HG03378 (cell line): ENCODE measurements around the gene C2CD4C.
"Not testable (repeated sequence)": the region's sequence is repeated elsewhere in the genome, so short reads cannot be mapped to it uniquely, and the experiment has no call there.

Experiments used
- ATAC-seq: cut with Tn5 transposase; IDR thresholded peaks from one replicate; pipeline ENCODE4 v1.9.1; 2021; ENCODE audit warnings: mild to moderate bottlenecking, moderate library complexity; ENCODE audit not compliant: unreplicated experiment

Gene C2CD4C

GRCh38 chr19:418761-419671 is 10.1 kb upstream of the C2CD4C start:
- ATAC-seq = no peak

DNA sequence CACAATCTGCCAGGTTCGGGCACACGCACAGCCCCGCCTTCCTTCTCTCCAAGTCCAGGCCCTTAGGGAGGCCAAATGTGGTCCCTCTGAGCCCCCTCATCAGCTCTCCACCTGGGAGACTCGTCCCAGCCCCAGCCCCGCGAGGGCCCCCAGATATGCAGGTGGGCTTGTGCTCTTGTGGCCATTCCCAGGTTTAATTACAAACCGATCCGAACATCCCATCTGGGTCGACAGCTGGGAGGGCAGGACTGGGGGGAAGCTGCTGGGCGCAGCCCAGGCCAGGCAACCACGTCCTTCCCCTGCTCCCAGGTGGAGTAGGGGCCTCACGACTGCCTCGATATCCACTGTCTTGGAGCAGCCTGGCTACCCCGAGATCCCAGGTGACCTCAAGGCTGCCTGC is 7.5 kb upstream of the C2CD4C start:
- no peak for ATAC-seq

DNA sequence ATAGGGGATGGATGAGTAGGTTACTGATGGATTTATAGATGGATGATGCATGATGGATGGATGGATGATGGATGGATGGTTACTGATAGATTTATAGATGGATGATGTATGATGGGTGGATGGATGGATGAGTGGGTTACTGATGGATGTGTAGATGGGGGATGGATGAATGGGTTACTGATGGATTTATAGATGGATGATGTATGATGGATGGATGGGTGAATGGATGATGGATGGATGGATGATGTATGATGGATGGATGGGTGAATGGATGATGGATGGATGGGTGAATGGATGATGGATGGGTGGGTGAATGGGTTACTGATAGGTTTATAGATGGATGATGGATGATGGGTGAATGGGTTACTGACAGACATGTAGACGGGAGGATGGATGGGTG is 6.3 kb upstream of the C2CD4C start:
- no peak for ATAC-seq

DNA sequence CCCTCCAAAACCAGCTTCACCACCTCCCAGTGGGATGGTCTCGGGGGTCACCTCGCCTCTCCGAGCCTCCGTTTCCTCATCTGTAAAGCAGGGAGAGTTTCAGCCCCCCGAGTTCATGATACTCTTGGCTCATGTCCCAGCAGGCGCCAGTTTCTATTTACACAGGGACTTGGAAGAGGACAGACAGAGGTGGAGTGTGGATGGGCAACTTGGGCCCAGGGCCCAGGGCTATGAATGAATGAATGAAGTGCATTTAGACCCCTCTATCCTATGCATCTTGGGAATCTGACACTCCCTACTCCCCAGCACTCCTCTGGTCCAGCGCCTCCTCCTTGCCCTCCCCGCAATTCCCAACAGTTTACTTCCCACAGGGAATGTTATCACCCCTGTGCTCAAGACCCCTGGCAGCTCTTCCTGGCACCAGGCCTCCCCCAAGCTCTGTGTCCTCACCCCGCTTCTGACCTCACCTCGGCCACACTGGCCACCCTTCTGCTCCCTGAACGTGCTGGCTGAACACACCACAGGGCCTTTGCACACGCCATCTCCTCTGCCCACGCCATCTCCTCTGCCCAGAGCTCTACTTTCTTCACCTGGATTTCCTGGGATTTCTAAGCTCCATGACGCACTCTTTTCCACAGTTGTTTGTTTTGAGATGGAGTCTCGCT is 4.9 kb upstream of the C2CD4C start:
- no peak for ATAC-seq

GRCh38 chr19:412356-413355 is 3.7 kb upstream of the C2CD4C start:
- no peak for ATAC-seq

- no peak for ATAC-seq
Measured at GRCh38 chr19:411723-412355, 2.9 kb upstream of the C2CD4C start.

GRCh38 chr19:411121-411722 is 2.3 kb upstream of the C2CD4C start:
- not testable (repeated sequence) for ATAC-seq

DNA sequence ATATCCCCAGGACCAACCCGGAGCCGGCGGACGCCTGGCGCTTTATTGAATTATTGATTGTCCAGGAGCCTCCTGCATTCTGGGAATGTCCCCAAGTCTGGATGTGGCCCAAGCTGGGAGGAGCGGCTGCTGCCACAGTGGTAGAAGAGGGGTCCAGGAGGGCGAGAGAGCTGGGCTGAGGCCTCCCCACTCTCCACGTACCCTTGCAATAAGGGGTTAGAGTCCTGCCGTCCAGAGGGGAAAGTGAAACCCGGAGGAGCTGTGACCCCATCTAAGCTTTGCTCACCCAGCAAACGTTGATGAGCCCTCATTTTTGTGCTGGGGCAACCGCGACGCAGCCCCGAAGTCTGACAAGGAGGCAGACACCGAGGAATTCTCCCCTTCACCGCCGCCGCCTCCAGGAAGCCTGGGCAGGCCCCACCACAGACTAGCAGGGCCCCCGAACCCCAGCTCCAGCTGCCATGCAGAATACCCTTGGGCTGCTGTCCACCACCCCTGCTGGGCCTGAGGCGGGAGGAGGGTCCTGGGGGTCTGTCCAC is 1.4 kb upstream of the C2CD4C start:
- no peak for ATAC-seq

- no peak for ATAC-seq
Measured at GRCh38 chr19:409516-410242, 732 bp upstream of the C2CD4C start.

- ATAC-seq = no peak
Measured at GRCh38 chr19:408441-408901, 476 bp downstream of the C2CD4C start.

DNA sequence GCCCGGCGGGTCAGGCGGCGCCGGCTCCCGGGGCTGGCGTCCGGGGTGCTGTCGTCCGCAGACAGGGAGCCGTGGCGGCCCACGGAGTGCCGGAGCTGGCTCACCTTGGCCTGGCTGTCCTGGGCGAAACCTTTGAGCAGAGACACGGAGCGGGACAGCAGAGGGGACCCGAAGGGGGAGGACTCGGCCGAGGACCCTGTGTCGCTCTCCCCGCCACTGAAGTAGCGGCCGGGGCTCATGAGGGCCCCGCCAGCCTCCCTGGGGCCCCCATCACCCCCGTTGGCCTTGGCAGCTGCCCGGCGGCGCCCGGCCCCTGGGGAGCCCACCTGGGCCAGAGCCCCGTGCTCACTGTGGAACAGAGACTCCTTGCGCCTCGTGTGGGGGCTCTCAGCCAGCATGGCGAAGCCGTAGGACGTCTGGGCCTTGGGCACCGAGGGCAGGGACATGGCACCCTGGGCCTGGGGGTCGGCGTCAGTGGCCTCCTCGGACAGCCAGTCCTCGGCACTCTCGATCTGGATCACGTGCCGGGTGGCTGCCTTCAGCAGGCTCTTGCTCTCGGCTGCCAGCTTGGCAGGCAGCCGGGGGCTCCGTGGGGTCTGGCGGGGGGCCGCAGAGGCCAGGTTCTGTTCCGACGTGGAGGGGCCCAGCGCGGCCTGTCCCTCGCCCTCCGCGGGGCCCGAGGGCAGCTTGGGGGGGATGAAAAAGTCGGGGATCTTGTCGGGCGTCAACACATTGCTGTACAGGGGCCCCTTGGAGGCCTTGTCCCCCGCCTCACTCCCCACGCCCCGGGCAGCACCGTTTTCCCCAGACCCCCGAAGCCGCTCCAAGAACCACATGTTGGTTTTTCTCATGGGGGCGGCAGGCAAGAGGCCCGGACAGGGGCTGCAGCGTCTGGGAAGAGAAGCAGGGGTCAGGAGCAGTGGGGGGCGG is 1.2 kb downstream of the C2CD4C start:
- ATAC-seq = no peak

DNA sequence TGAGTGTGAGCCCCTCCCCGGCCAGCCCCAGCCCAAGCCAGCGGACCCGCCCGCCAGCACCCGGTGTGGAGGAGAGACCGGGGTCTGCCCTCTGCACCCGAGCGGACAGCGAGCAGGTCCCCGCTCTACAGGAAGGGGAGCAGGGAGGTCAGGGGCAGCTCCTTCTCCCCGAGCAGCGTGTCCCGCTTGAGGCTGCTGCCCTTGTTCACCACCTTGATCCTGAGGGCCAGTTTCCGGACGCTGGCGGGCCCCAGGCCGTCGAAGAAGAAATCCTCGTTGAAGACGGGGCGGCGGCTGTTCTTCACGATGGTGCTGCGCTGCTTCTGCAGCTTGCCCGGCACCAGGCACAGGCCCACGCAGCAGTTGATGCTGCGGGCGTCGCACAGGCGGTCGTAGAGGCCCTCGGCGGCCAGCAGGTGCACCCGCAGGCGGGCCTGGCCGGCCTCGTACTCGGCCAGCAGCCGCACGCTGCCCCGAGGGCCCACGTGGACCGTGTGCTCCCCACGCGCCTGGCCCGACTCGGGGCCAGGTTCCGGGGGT is 1.9 kb downstream of the C2CD4C start:
- ATAC-seq = no peak

DNA sequence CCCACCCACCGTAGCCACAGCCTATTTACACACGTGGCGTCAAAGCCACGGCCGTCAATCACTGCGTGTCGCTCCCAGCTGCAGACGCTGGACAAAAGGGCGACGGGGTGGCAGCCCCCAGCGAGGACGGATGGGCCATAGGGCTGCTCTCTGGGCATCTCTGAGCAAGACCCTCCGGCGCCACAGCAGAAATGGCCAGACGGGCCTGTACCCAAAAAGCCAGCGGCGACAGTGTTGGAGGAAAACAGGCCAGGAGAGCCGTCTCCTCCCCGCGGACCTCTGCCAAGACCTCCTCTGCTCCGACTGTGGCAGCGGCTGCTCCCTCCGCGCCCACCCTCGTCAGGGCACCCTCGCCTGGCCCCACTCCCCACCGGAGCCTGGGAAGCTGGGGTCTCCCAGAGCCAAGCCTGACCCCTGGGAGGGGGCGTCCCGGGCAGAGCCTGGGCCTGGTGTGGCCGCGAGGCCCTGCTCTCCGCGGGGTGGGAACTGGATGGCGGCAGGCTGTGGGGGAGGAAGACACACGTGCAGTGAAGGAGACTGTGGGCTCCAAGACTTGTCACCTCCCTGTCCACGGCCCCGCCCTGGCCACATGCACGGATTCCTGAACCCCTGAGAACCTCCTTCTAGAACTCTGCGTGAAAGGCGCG is 2.7 kb downstream of the C2CD4C start:
- ATAC-seq = no peak

GRCh38 chr19:405121-405965 is 3.6 kb downstream of the C2CD4C start:
- no peak for ATAC-seq

- no peak for ATAC-seq
Measured at GRCh38 chr19:403221-404027, 5.5 kb downstream of the C2CD4C start.

- no peak for ATAC-seq
Measured at GRCh38 chr19:402786-403185, 6.2 kb downstream of the C2CD4C start.
